Adrenal gland (tissue), 12 donors: ENCODE data around the gene WASL. TPM values are rescaled to one million over a fixed set of nuclear protein-coding genes. Genes with fewer than 3 reads are reported as not detected.

ENCODE experiments used
- DNase-seq, 7 donors: peaks; one replicate each; pipeline ENCODE4 v3.0.0-alpha.2; 2019 to 2020
- H3K27ac ChIP-seq, 5 donors: fragments of 200-600 bp; sonication (generic) in 4 of 5; 1 replicate in 3 of 5; 2 replicates in 2 of 5; pipeline versions ENCODE4 v1.5.1 to v1.8.0; 2016 to 2020; ENCODE audit warnings: mild to moderate bottlenecking in 1 of 5
- H3K27me3 ChIP-seq: fragments of 200-600 bp; 2 replicates; pipeline ENCODE4 v1.8.0; 2021
- H3K36me3 ChIP-seq, 2 donors: fragments of 200-600 bp; replicated peaks in 1 of 2; 1 replicate in 1 of 2; 2 replicates in 1 of 2; pipeline versions ENCODE4 v1.5.1 to v1.8.0; 2018 to 2022
- H3K4me1 ChIP-seq, 2 donors: fragments of 200-600 bp; replicated peaks in 1 of 2; 1 replicate in 1 of 2; 2 replicates in 1 of 2; pipeline versions ENCODE4 v1.5.1 to v1.8.0; 2018 to 2021
- H3K4me3 ChIP-seq, 4 donors: fragments of 200-600 bp; sonication (generic) in 3 of 4; one replicate each; pipeline ENCODE4 v1.5.1; 2016 to 2018
- H3K9me3 ChIP-seq, 3 donors: fragments of 200-600 bp; sonication (generic) in 1 of 3; replicated peaks in 1 of 3; 1 replicate in 2 of 3; 2 replicates in 1 of 3; pipeline versions ENCODE4 v1.5.1 to v1.8.0; 2016 to 2021
- POLR2A ChIP-seq, 2 donors: fragments of 450-650 bp; IDR thresholded peaks; one replicate each; pipeline ENCODE4 v1.6.1; 2017; ENCODE audit warnings: antibody characterized with exemption in 2 of 2, mild to moderate bottlenecking in 2 of 2, moderate library complexity in 1 of 2
- WGBS, 4 donors: extraction: QIAGEN DNeasy Blood & Tissue Kit in 2 of 4; methylation state at CpG; one replicate each; pipeline versions ENCODE4 v1.1.5 to v1.1.7; 2013 to 2017; 5-methylcytosine and 5-hydroxymethylcytosine counted together
- intact Hi-C, 2 donors: fragments of 100-400 bp; cut with DNase I; formaldehyde crosslinking; loops; one replicate each; pipeline versions ENCODE4 v1.14.1 to v1.15.0; 2022 to 2023
- polyA plus RNA-seq, 3 donors: library from polyadenylated mRNA; stranded (reverse); fragments of 200-250 nt in 2 of 3; fragments of 350-450 nt in 1 of 3; fragmentation: Illumina TruSeq in 1 of 3; extraction: RNeasy Lipid Tissue Mini Kit (QIAGEN cat#74804) in 1 of 3; gene quantifications; one replicate each; pipeline ENCODE4 v1.2.3, GENCODE V29; 2013 to 2014
- total RNA-seq, 9 donors: library from RNA; depleted of rRNA in 4 of 9; stranded (reverse); fragments of >200 nt in 4 of 9; fragments of 120-200 nt in 1 of 9; fragmentation: NEBNext Ultra II Directional in 1 of 9; extraction: Animal tissue kit (Norgen Biotek cat#: 25700) in 1 of 9; gene quantifications; one replicate each; pipeline versions ENCODE4 v1.1.0 to v1.2.4, GENCODE V29; 2013 to 2023
- TF ChIP-seq, protein P1 (sequence below), 6 experiments: fragments of 450-650 bp in 4 of 6; fragments of 200-600 bp in 2 of 6; sonication (generic) in 1 of 6; IDR thresholded peaks; 1 replicate in 5 of 6; 2 replicates in 1 of 6; pipeline versions ENCODE4 v1.5.1 to v1.8.0; 2016 to 2021; ENCODE audit warnings: antibody characterized with exemption in 6 of 6, mild to moderate bottlenecking in 2 of 6, moderate library complexity in 1 of 6
- donor health status: healthy with polysubstance abuse.
- donor health status: Bipolar disorder and iron deficiency.
- donor health status: DM: yes; HTN: yes; CAD: no.
- donor health status: DM: no; HTN: no; CAD: no.
- donor health status: DM: no; HTN: no; CAD: no.
- donor health status: DM: yes; HTN: yes; CAD: no.

WASL gene
- total and polyA plus RNA-seq, 12 donors, result 12.2 to 52.1 (median 33.1) TPM

DNA sequence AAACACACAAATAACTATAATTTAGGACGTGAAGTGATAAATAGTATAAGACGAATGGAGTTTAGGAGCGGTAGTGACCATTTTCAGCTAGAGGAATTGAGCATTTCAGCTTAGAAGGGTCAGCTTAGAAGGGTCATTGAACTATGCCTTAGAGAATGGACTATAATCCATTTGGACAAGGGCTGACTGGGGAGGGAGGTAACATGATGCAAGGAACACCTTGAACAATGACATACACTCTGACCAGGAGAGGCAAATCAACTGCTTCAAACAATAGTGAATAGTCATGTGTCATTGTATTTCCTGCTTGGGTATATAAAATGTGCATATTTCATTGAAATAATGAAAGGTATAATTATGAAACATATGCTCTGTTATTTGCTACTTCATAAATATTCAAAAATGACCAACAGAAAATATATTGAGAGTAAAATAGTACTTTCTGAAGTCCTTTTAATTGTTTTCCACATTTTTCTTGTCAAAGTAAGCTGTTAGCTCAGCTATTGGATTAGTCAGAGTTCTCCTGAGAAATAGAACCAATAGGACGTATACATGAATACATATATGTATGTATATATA lies 40.5 kb upstream of the WASL start:
- 89 to 93% (median 91%) methylated on average over 4 of the region's 4 CpGs for WGBS, 4 donors
- H3K9me3 ChIP-seq, result no peaks in the 10 kb centered on the region
- no peaks in the 10 kb centered on the region for H3K27me3 ChIP-seq

DNA sequence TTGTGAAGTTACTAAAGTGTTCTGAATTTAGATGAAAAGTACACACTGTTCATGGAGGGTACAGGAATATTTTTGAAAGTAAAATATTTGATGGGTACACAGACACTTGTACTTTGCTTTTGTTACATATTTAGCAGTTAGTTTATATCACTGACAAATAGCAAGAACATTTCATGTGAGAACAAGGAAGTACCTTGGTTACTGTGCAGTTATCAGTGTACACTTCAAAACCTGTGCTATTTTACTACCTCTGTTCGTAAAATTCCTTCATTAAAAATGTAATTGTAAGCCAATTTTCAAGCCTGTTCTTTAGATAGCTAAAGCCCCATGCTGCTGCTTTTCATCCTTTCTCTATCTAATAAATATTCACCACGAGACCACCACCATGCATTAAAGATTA lies 39.8 kb upstream of the WASL start:
- Histone ChIP-seq H3K9me3 (no peaks in the 10 kb centered on the region), H3K27me3 (no peaks in the 10 kb centered on the region), H3K27ac (no peak overlapping the region), H3K4me3 (no peak overlapping the region), H3K36me3 (no peaks in the 10 kb centered on the region), H3K4me1 (peaks cover 21 to 30% of the 10 kb centered on the region in 2 donors)
- no peak for DNase-seq
- intact Hi-C loops, result no loop called here
- WGBS, 4 donors, result 83 to 93% (median 90%) methylated on average over 2 of the region's 2 CpGs
- TF ChIP-seq, protein P1, sequence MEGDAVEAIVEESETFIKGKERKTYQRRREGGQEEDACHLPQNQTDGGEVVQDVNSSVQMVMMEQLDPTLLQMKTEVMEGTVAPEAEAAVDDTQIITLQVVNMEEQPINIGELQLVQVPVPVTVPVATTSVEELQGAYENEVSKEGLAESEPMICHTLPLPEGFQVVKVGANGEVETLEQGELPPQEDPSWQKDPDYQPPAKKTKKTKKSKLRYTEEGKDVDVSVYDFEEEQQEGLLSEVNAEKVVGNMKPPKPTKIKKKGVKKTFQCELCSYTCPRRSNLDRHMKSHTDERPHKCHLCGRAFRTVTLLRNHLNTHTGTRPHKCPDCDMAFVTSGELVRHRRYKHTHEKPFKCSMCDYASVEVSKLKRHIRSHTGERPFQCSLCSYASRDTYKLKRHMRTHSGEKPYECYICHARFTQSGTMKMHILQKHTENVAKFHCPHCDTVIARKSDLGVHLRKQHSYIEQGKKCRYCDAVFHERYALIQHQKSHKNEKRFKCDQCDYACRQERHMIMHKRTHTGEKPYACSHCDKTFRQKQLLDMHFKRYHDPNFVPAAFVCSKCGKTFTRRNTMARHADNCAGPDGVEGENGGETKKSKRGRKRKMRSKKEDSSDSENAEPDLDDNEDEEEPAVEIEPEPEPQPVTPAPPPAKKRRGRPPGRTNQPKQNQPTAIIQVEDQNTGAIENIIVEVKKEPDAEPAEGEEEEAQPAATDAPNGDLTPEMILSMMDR (IDR thresholded peaks at IDR 0.05), result no peak
- no peak for TF ChIP-seq POLR2A (IDR thresholded peaks at IDR 0.05)

More for the DNA sequence above, 40.5 kb upstream of the WASL start:
- DNase-seq, result no peak
- Histone ChIP-seq H3K4me3 (no peak overlapping the region), H3K27ac (no peak overlapping the region), H3K4me1 (peaks cover 21 to 23% of the 10 kb centered on the region in 2 donors), H3K36me3 (no peaks in the 10 kb centered on the region)
- intact Hi-C loops, result no loop called here
- no peak for TF ChIP-seq POLR2A (IDR thresholded peaks at IDR 0.05)
- TF ChIP-seq, protein P1 (IDR thresholded peaks at IDR 0.05), result no peak

- no peak for TF ChIP-seq POLR2A (IDR thresholded peaks at IDR 0.05)
- TF ChIP-seq, protein P1 (IDR thresholded peaks at IDR 0.05), result no peak
- Histone ChIP-seq H3K9me3 (no peaks in the 10 kb centered on the region), H3K36me3 (no peaks in the 10 kb centered on the region), H3K4me1 (peaks cover 21 to 32% of the 10 kb centered on the region in 2 donors), H3K4me3 (no peak overlapping the region), H3K27me3 (no peaks in the 10 kb centered on the region), H3K27ac (peak overlapping the region in 1 of 5 donors; percentile 31)
- intact Hi-C loops, result no loop called here
- DNase-seq, result peak in 6 of 7 donors; percentile 39 to 57 (median 47)
- 74 to 84% (median 82%) methylated on average over 3 of the region's 3 CpGs for WGBS, 4 donors
Observed at GRCh38 chr7:123787220-123788007, 38.6 kb upstream of the WASL start.

DNA sequence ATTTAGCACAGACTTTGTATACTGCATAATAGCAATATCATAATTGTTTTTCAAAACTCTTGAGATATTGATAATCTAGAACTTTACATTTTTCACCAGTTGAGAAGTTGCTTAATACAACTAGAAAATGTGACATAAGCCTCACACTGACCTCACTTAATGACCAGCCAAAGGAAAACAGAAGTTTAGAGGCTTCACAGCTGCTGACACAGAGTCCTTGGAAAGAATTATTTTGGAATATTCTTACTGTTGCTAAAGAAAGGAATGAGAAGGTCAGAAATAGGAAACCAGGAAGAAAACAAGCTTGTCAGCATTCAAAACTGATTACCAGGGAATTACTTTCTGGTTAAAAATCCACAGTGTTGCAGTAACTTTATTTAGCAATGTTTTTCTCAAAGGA lies 35.5 kb upstream of the WASL start:
- intact Hi-C loops, result no loop called here
- Histone ChIP-seq H3K9me3 (no peaks in the 10 kb centered on the region), H3K4me3 (no peak overlapping the region), H3K27ac (peak overlapping the region in 3 of 5 donors; percentile 9 to 72 (median 64)), H3K36me3 (no peaks in the 10 kb centered on the region), H3K27me3 (no peaks in the 10 kb centered on the region), H3K4me1 (peaks cover 21 to 32% of the 10 kb centered on the region in 2 donors)
- peak in 4 of 7 donors; percentile 10 to 19 (median 18) for DNase-seq
- TF ChIP-seq POLR2A (IDR thresholded peaks at IDR 0.05), result no peak
- TF ChIP-seq, protein P1 (IDR thresholded peaks at IDR 0.05), result no peak
